HG03196 (cell line): Measurements from ENCODE around the gene ZNF786.
"Not testable (repeated sequence)": the region's sequence is repeated elsewhere in the genome, so short reads cannot be mapped to it uniquely, and the experiment has no call there.

ENCODE experiments used
- ATAC-seq: cut with Tn5 transposase; IDR thresholded peaks from one replicate; pipeline ENCODE4 v1.9.1; 2021; ENCODE audit not compliant: unreplicated experiment

ZNF786 gene

GRCh38 chr7:149036676-149037075 is 53.8 kb downstream of the ZNF786 start:
- no peak for ATAC-seq

- no peak for ATAC-seq
These were observed 59.1 kb downstream of the ZNF786 start for GRCh38 chr7:149031353-149031910.

DNA sequence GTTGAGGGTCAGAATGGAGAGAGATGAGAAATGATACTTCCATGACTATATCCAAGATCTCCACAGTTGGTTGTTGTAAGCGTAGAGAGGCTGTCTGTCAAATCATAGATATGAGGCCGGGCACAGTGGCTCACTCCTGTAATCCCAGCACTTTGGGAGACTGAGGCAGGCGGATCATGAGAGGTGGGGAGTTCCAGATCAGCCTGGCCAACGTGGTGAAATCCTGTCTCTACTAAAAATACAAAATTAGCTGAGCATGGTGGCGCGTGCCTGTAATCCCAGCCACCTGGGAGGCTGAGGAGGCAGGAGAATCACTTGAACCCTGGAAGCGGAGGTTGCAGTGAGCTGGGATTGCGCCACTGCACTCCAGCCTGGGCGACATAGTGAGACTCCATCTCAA is 60.1 kb downstream of the ZNF786 start:
- not testable (repeated sequence) for ATAC-seq

GRCh38 chr7:149028346-149029109 is 62.0 kb downstream of the ZNF786 start, which contains the start of gene PDIA4:
Gene PDIA4 (minus strand): TSS chr7:149028505. CDS start chr7:149028408, 97 bp downstream.
- peak; percentile 95 for ATAC-seq

DNA sequence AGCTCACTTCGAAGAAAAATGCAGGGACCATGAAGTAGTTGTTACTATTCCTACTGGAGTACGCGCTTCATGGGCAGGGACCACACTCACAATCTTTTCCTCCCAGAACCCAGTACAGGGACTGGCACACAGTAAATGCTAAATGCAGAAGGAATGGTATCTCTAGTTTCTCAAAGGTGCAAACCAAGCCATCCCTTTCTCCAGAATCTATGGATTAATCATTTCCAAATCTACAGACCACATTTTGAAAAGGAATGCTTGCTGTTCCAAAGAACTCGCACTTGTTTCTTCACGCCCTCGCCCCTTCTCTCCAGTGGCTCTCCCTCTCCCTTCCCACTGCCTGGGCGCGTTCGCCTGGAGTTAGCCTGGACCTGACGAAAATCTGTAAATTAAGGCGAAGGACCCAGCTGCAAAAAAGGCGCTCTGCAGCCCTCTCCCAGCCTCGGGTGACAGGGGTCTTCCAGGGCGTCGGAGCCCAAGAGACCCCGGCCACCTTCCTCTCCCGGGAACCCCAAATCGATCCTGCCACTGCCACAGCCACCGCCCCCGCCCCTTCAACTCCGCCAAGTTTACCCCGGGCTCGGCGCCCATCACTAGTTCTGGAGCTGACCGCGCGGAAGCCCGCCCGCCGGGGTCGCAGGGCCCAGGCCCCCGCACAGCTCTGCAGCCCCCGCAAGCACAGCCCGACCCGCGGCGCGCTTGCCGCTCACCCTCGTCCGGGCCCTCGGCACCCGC is 62.7 kb downstream of the ZNF786 start:
- no peak for ATAC-seq

- no peak for ATAC-seq
These were observed 63.5 kb downstream of the ZNF786 start for GRCh38 chr7:149027055-149027454.

- ATAC-seq, result no peak
These were observed 66.9 kb downstream of the ZNF786 start for GRCh38 chr7:149023662-149024061.

GRCh38 chr7:149022756-149023360 is 67.7 kb downstream of the ZNF786 start:
- no peak for ATAC-seq

GRCh38 chr7:149021725-149022062 is 68.8 kb downstream of the ZNF786 start:
- no peak for ATAC-seq

GRCh38 chr7:149020483-149020882 is 70.0 kb downstream of the ZNF786 start:
- no peak for ATAC-seq
